ENCODE results near the gene STK17B. TPM values are rescaled to one million over a fixed set of nuclear protein-coding genes. Genes with fewer than 3 reads are reported as not detected.

Gene STK17B
- total RNA-seq, 1 donor from 2014 or later: 42.6 TPM

DNA sequence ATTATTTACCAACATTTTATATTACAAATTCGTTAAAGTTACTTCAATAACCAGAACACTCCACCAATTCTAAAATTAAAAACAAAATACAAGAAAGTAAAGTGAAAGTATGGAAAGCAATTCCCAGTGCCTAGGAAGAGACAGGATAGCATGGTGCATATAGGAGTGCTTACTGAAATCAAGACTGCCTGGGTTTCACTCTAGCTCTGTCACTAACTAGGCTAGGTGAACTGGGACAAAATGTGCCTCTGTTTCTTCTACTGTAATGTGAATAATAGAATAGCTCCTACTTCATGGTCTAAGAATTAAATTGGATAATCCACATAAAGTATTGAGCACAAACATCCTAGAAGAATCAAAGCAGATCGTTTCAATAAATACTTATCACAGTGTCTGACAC, 22.6 kb downstream of the STK17B start:
- TF ChIP-seq CTCF (IDR thresholded peaks at IDR 0.05; ENCODE audit: insufficient read depth, low read depth, low read length): no peak
- TF ChIP-seq EZH2 (IDR thresholded peaks at IDR 0.05; ENCODE audit: insufficient read depth, low read length): no peak
- Mint-ChIP-seq H3K27ac (ENCODE audit: unreplicated experiment) (no peak overlapping the region), H3K27me3 (ENCODE audit: low read depth, unreplicated experiment) (no peaks in the 10 kb centered on the region), H3K36me3 (ENCODE audit: low read depth, unreplicated experiment) (peaks cover 23% of the 10 kb centered on the region), H3K4me3 (ENCODE audit: unreplicated experiment) (no peak overlapping the region), H3K9me3 (ENCODE audit: unreplicated experiment) (peaks cover 2% of the 10 kb centered on the region), H3K4me1 (ENCODE audit: low read depth, unreplicated experiment) (no peaks in the 10 kb centered on the region)
- no peak overlapping the region for H3K27ac ChIP-seq (ENCODE audit: low read depth, low read length)
- H3K36me3 ChIP-seq (ENCODE audit: insufficient read depth, low read length): peaks cover 9% of the 10 kb centered on the region
- no peaks in the 10 kb centered on the region for H3K9me3 ChIP-seq (ENCODE audit: insufficient read depth, low read depth, low read length)
- no peak overlapping the region for H3K4me3 ChIP-seq (ENCODE audit: insufficient read depth, low read depth, low read length)
- no peaks in the 10 kb centered on the region for H3K27me3 ChIP-seq (ENCODE audit: insufficient read depth, low read length)
- H3K9ac ChIP-seq (ENCODE audit: low read length): no peak overlapping the region
- no peak overlapping the region for H3K4me2 ChIP-seq (ENCODE audit: low read length)
- H2AFZ ChIP-seq (ENCODE audit: low read depth, low read length): no peak overlapping the region
- H3K4me1 ChIP-seq (ENCODE audit: insufficient read depth, low read length): peaks cover 2% of the 10 kb centered on the region
- no peaks in the 10 kb centered on the region for H4K20me1 ChIP-seq (ENCODE audit: insufficient read depth, low read length)
- DNase-seq (ENCODE audit: low read depth) (no peak), FAIRE-seq (no peak)
- no peaks in the 10 kb centered on the region for H3K79me2 ChIP-seq (ENCODE audit: insufficient read depth, low read length)

- peaks cover 16% of the 10 kb centered on the region for H3K36me3 Mint-ChIP-seq (ENCODE audit: low read depth, unreplicated experiment)
- H3K27me3 ChIP-seq (ENCODE audit: insufficient read depth, low read length): no peaks in the 10 kb centered on the region
- H3K79me2 ChIP-seq (ENCODE audit: insufficient read depth, low read length): peaks cover 3% of the 10 kb centered on the region
- no peak overlapping the region for H3K27ac Mint-ChIP-seq (ENCODE audit: unreplicated experiment)
- H3K4me1 Mint-ChIP-seq (ENCODE audit: low read depth, unreplicated experiment): peaks cover 1% of the 10 kb centered on the region
- no peaks in the 10 kb centered on the region for H3K9me3 Mint-ChIP-seq (ENCODE audit: unreplicated experiment)
- no peak overlapping the region for H3K4me2 ChIP-seq (ENCODE audit: low read length)
- H3K9me3 ChIP-seq (ENCODE audit: insufficient read depth, low read depth, low read length): no peaks in the 10 kb centered on the region
- H2AFZ ChIP-seq (ENCODE audit: low read depth, low read length): no peak overlapping the region
- TF ChIP-seq CTCF (IDR thresholded peaks at IDR 0.05; ENCODE audit: insufficient read depth, low read depth, low read length) (no peak), EZH2 (IDR thresholded peaks at IDR 0.05; ENCODE audit: insufficient read depth, low read length) (no peak)
- DNase-seq (ENCODE audit: low read depth) (peak; percentile 37), FAIRE-seq (peak; percentile 58)
- no peak overlapping the region for H3K9ac ChIP-seq (ENCODE audit: low read length)
- H3K36me3 ChIP-seq (ENCODE audit: insufficient read depth, low read length): peaks cover 16% of the 10 kb centered on the region
- H3K27me3 Mint-ChIP-seq (ENCODE audit: low read depth, unreplicated experiment): no peaks in the 10 kb centered on the region
- H3K4me3 ChIP-seq (ENCODE audit: insufficient read depth, low read depth, low read length): no peak overlapping the region
- no peaks in the 10 kb centered on the region for H4K20me1 ChIP-seq (ENCODE audit: insufficient read depth, low read length)
- no peak overlapping the region for H3K4me3 Mint-ChIP-seq (ENCODE audit: unreplicated experiment)
- H3K27ac ChIP-seq (ENCODE audit: low read depth, low read length): no peak overlapping the region
- H3K4me1 ChIP-seq (ENCODE audit: insufficient read depth, low read length): peaks cover 4% of the 10 kb centered on the region
Observed at GRCh38 chr2:196145256-196145655, 26.1 kb downstream of the STK17B start.

- Histone ChIP-seq H3K4me1 (ENCODE audit: insufficient read depth, low read length) (peaks cover 4% of the 10 kb centered on the region), H3K27me3 (ENCODE audit: insufficient read depth, low read length) (no peaks in the 10 kb centered on the region), H3K9me3 (ENCODE audit: insufficient read depth, low read depth, low read length) (no peaks in the 10 kb centered on the region), H2AFZ (ENCODE audit: low read depth, low read length) (no peak overlapping the region), H3K27ac (ENCODE audit: low read depth, low read length) (no peak overlapping the region), H3K36me3 (ENCODE audit: insufficient read depth, low read length) (peaks cover 21% of the 10 kb centered on the region), H3K4me3 (ENCODE audit: insufficient read depth, low read depth, low read length) (no peak overlapping the region), H3K79me2 (ENCODE audit: insufficient read depth, low read length) (peaks cover 3% of the 10 kb centered on the region), H4K20me1 (ENCODE audit: insufficient read depth, low read length) (no peaks in the 10 kb centered on the region), H3K9ac (ENCODE audit: low read length) (no peak overlapping the region), H3K4me2 (ENCODE audit: low read length) (no peak overlapping the region)
- DNase-seq (ENCODE audit: low read depth) (no peak), FAIRE-seq (no peak)
- Mint-ChIP-seq H3K27me3 (ENCODE audit: low read depth, unreplicated experiment) (no peaks in the 10 kb centered on the region), H3K27ac (ENCODE audit: unreplicated experiment) (no peak overlapping the region), H3K36me3 (ENCODE audit: low read depth, unreplicated experiment) (peaks cover 16% of the 10 kb centered on the region), H3K4me1 (ENCODE audit: low read depth, unreplicated experiment) (peaks cover 1% of the 10 kb centered on the region), H3K4me3 (ENCODE audit: unreplicated experiment) (no peak overlapping the region), H3K9me3 (ENCODE audit: unreplicated experiment) (no peaks in the 10 kb centered on the region)
- TF ChIP-seq EZH2 (IDR thresholded peaks at IDR 0.05; ENCODE audit: insufficient read depth, low read length) (no peak), CTCF (IDR thresholded peaks at IDR 0.05; ENCODE audit: insufficient read depth, low read depth, low read length) (no peak)
Observed at GRCh38 chr2:196144513-196145126, 26.8 kb downstream of the STK17B start.
